NB4 (cell line): Measurements from ENCODE around the gene MBD6.
A peak's percentile ranks its signal among the peaks of the same experiment; 100 is the strongest.

Source experiments
- CTCF ChIP-seq: IDR thresholded peaks from one replicate; pipeline ENCODE4 v1.5.1; 2012; ENCODE audit warnings: low read depth, low read length
- MAX ChIP-seq: IDR thresholded peaks from 2 replicates; pipeline ENCODE4 v1.6.1; 2011; ENCODE audit warnings: low read depth, low read length
- MYC ChIP-seq: IDR thresholded peaks from 2 replicates; pipeline ENCODE4 v1.6.1; 2011; ENCODE audit warnings: low read depth, low read length
- POLR2A ChIP-seq: IDR thresholded peaks from 2 replicates; pipeline ENCODE4 v1.6.1; 2011; ENCODE audit warnings: mild to moderate bottlenecking; ENCODE audit not compliant: insufficient read length; ENCODE audit errors: extremely low read depth

- TF ChIP-seq CTCF, result peak; percentile 25
- TF ChIP-seq POLR2A, result no peak
- no peak for TF ChIP-seq MAX
- TF ChIP-seq MYC, result no peak
Observed at GRCh38 chr12:57491393-57492280, 31.0 kb upstream of the MBD6 start.
